AG04450 (cell line): ENCODE results near the gene WNT7B. TPM values are rescaled to one million over a fixed set of nuclear protein-coding genes. Genes with fewer than 3 reads are reported as not detected.

Source experiments
- CTCF ChIA-PET: fragments of 300-600, 350-600 bp; formaldehyde crosslinking; extraction: SDS; loops from one replicate; lab custom pipeline; 2022; ENCODE audit warnings: antibody characterized with exemption, inconsistent platforms; lab: Charles Lee
- POLR2A ChIA-PET: fragments of 350-600 bp; formaldehyde crosslinking; extraction: SDS; loops from one replicate; lab custom pipeline; 2021; ENCODE audit warnings: antibody characterized with exemption, inconsistent platforms; lab: Yijun Ruan, JAX
- DNase-seq: peaks from one replicate; pipeline ENCODE4 v3.0.0-alpha.2; 2011; ENCODE audit warnings: low read depth, low spot score
- H3K27ac ChIP-seq: one replicate; pipeline ENCODE4 v1.5.1; 2012; ENCODE audit warnings: low read depth, low read length, control low read depth
- H3K27me3 ChIP-seq: one replicate; pipeline ENCODE4 v1.6.0; 2012; ENCODE audit warnings: low read length; ENCODE audit not compliant: control insufficient read depth, insufficient read depth
- H3K4me3 ChIP-seq: 2 replicates; pipeline ENCODE4 v1.5.1; 2011; ENCODE audit warnings: mild to moderate bottlenecking, low read depth, low read length, control low read depth
- H3K9me3 ChIP-seq: 2 replicates; pipeline ENCODE4 v1.5.1; 2012; ENCODE audit warnings: low read length; ENCODE audit not compliant: control insufficient read depth, insufficient read depth
- CTCF ChIP-seq: IDR thresholded peaks from 2 replicates; pipeline ENCODE4 v1.5.1; 2011; ENCODE audit warnings: low read depth, low read length, control low read depth, inconsistent platforms
- polyA plus RNA-seq: library from polyadenylated mRNA; depleted of rRNA; stranded (reverse); fragments of >200 nt; gene quantifications from 2 replicates; pipeline ENCODE4 v1.2.3, GENCODE V29; 2011

WNT7B gene
- polyA plus RNA-seq, 1 experiment, result 0.56 TPM

DNA sequence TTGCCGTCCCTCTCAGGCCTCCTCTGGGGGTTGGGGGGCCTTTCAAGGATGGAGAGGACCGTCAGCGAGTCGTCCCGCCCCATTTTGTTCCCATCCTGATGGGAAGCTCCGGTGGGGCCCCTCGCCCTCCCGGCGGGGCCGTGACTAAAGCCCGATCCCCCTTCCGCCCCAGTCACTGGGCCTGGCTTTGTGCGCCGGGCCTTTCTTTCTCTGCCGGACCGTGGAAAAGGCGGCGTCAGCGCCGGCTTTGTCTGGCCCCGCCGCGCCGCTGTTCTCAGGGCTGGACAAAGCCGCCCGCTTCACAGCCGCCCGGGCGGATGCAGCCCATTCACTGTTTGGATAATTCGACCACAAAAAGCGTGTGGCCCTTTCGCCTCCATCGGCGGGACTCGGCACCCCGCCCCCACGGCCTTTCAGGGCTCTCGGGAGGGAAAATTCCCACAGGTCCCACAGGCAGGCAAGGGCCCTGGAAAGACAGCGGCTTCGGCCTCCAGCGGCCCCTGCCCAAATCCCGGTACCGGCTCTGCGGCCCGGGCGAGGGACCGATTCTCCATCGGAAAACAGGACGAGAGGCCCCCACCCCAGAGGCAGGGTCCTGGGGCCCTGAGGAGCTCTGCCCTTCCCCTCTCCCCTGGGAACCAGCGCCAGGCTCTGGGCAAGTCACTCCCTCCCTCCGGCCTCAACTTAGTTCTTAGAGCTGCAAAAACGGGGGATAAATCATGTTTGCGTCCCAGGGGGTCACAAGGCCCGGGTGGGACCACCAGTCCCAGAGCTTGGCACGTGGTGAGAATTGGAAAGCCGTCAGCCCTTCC is 87.2 kb downstream of the WNT7B start:
- POLR2A ChIA-PET, result no interaction called here
- CTCF ChIA-PET, result no interaction called here
- no peak for DNase-seq

GRCh38 chr22:45889093-45889538 is 87.8 kb downstream of the WNT7B start:
- peaks cover 4% of the 10 kb centered on the region; the same call in 1 of the 2 replicates for H3K9me3 ChIP-seq
- no peak for DNase-seq
- no peak overlapping the region for H3K27ac ChIP-seq
- CTCF ChIA-PET, result no interaction called here
- POLR2A ChIA-PET, result no interaction called here
- H3K4me3 ChIP-seq, result no peak overlapping the region
- H3K27me3 ChIP-seq, result peaks cover 2% of the 10 kb centered on the region
- no peak for TF ChIP-seq CTCF

More for the DNA sequence above, 87.2 kb downstream of the WNT7B start:
- Histone ChIP-seq H3K9me3 (peaks cover 4% of the 10 kb centered on the region; the same call in 1 of the 2 replicates), H3K4me3 (no peak overlapping the region), H3K27me3 (no peaks in the 10 kb centered on the region), H3K27ac (no peak overlapping the region)
- no peak for TF ChIP-seq CTCF

GRCh38 chr22:45888221-45889092 is 88.5 kb downstream of the WNT7B start:
- no peak overlapping the region for H3K27ac ChIP-seq
- H3K9me3 ChIP-seq, result peaks cover 4% of the 10 kb centered on the region; the same call in 1 of the 2 replicates
- POLR2A ChIA-PET, result no interaction called here
- no peak for DNase-seq
- H3K27me3 ChIP-seq, result peaks cover 2% of the 10 kb centered on the region
- H3K4me3 ChIP-seq, result no peak overlapping the region
- no peak for TF ChIP-seq CTCF
- CTCF ChIA-PET, result no interaction called here

GRCh38 chr22:45887202-45888131 is 89.5 kb downstream of the WNT7B start:
- no peak for TF ChIP-seq CTCF
- Histone ChIP-seq H3K27me3 (peaks cover 6% of the 10 kb centered on the region), H3K4me3 (no peak overlapping the region), H3K9me3 (peaks cover 4% of the 10 kb centered on the region; the same call in 1 of the 2 replicates), H3K27ac (no peak overlapping the region)
- DNase-seq, result no peak
- POLR2A ChIA-PET, result no interaction called here
- CTCF ChIA-PET, result no interaction called here
